ENCODE data around the gene TIAM1. TPM values are rescaled to one million over a fixed set of nuclear protein-coding genes. Genes with fewer than 3 reads are reported as not detected.

TIAM1 gene
- total RNA-seq, 1 donor from 2014 or later: 6.7 TPM

DNA sequence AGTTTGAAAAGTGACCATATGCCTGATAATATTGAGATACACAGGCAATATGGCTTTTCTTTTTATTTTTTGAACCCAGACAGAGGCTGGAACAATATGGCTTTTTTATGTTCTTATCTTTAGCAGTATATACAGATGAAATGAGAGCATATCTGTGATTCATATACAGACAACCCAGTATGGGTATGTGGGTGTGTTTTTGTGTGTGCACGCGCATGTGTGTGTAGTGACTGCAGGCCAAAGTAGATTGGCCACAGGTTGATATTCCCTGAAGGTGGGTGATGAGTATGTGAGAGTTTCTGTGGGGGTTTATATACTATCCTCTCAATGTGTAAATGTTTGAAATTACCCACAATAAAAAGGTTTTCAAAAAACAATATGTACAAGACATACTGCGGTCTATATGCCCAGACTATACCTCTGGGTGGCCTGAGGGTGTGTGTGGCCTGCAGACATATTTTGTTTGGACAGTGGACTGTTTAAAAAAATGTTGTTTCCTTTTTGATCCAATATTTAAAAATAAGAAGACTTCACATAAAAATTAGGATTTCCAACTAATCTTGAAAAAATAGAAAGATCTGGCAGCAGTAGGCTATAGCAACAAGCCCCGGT, 26.3 kb upstream of the TIAM1 start:
- Histone ChIP-seq H3K36me3 (ENCODE audit: control insufficient read depth, insufficient read depth, low read length) (no peaks in the 10 kb centered on the region), H3K4me3 (ENCODE audit: low read depth, low read length) (no peak overlapping the region), H3K27me3 (ENCODE audit: control insufficient read depth, insufficient read depth, low read length) (no peaks in the 10 kb centered on the region)
- TF ChIP-seq, protein P1, sequence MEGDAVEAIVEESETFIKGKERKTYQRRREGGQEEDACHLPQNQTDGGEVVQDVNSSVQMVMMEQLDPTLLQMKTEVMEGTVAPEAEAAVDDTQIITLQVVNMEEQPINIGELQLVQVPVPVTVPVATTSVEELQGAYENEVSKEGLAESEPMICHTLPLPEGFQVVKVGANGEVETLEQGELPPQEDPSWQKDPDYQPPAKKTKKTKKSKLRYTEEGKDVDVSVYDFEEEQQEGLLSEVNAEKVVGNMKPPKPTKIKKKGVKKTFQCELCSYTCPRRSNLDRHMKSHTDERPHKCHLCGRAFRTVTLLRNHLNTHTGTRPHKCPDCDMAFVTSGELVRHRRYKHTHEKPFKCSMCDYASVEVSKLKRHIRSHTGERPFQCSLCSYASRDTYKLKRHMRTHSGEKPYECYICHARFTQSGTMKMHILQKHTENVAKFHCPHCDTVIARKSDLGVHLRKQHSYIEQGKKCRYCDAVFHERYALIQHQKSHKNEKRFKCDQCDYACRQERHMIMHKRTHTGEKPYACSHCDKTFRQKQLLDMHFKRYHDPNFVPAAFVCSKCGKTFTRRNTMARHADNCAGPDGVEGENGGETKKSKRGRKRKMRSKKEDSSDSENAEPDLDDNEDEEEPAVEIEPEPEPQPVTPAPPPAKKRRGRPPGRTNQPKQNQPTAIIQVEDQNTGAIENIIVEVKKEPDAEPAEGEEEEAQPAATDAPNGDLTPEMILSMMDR (IDR thresholded peaks at IDR 0.05; ENCODE audit: insufficient read depth, low read length, poor library complexity, severe bottlenecking): no peak
- DNase-seq (ENCODE audit: low read depth): no peak

DNA sequence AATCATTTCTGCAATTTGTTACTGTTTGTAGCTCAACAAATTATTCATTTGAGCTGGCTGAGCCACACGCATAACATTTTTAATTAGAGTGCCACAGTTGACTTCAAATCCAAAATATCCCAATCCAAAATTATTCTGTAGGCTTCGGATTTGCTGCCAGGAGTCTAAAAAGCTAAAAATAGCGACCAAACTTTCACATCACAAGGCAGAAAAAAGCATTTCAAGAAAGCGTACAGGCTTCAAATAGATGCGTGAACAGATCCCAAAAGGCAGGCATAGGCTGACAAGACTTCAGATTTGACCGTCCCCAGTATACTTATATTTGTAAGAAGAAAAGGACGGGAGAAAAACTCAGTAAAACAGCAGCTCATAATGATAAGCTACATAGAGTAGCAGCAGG, 24.3 kb upstream of the TIAM1 start:
- TF ChIP-seq, protein P1 (IDR thresholded peaks at IDR 0.05; ENCODE audit: insufficient read depth, low read length, poor library complexity, severe bottlenecking): no peak
- DNase-seq (ENCODE audit: low read depth): no peak
- H3K27me3 ChIP-seq (ENCODE audit: control insufficient read depth, insufficient read depth, low read length): no peaks in the 10 kb centered on the region
- no peaks in the 10 kb centered on the region for H3K36me3 ChIP-seq (ENCODE audit: control insufficient read depth, insufficient read depth, low read length)
- H3K4me3 ChIP-seq (ENCODE audit: low read depth, low read length): no peak overlapping the region

DNA sequence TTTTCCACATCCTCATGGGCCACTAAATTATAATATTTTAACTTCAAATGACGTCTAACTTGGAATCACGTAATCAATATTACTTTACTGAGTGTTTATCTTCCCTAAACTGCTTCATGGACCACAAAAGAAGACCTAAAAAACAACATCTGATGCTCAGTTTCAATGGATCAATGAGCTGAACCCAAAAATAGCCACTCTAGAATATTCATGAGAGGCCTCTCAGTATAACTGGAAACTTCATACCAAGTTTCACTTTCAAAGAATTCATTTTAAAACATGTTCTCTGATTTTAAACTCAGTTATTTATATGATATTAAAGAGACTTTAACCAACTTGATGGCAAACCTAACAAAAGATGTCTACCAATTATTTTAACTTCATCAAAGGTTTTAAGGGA, 23.7 kb upstream of the TIAM1 start:
- no peak for DNase-seq (ENCODE audit: low read depth)
- H3K36me3 ChIP-seq (ENCODE audit: control insufficient read depth, insufficient read depth, low read length): no peaks in the 10 kb centered on the region
- H3K4me3 ChIP-seq (ENCODE audit: low read depth, low read length): no peak overlapping the region
- no peaks in the 10 kb centered on the region for H3K27me3 ChIP-seq (ENCODE audit: control insufficient read depth, insufficient read depth, low read length)
- TF ChIP-seq, protein P1 (IDR thresholded peaks at IDR 0.05; ENCODE audit: insufficient read depth, low read length, poor library complexity, severe bottlenecking): no peak

DNA sequence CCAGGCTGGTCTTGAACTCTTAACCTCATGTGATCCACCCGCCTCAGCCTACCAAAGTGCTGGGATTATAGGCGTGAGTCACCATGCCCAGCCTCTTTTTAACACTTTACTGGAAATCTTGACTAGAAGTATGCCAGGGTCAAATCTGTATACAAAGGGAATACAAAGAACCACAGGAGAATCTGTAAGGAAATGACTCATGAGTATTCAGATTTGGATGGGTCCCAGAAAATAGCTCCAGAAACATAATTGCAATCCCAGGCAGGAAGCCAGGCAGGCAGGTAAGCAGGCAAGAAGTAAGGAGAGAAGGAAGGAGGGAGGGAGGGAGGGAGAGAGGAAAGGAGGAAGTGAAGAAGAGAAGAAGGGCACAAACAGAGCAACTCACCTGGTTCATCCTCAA, 22.8 kb upstream of the TIAM1 start:
- H3K27me3 ChIP-seq (ENCODE audit: control insufficient read depth, insufficient read depth, low read length): no peaks in the 10 kb centered on the region
- no peak overlapping the region for H3K4me3 ChIP-seq (ENCODE audit: low read depth, low read length)
- peak; percentile 85 for DNase-seq (ENCODE audit: low read depth)
- no peaks in the 10 kb centered on the region for H3K36me3 ChIP-seq (ENCODE audit: control insufficient read depth, insufficient read depth, low read length)
- TF ChIP-seq, protein P1 (IDR thresholded peaks at IDR 0.05; ENCODE audit: insufficient read depth, low read length, poor library complexity, severe bottlenecking): no peak

DNA sequence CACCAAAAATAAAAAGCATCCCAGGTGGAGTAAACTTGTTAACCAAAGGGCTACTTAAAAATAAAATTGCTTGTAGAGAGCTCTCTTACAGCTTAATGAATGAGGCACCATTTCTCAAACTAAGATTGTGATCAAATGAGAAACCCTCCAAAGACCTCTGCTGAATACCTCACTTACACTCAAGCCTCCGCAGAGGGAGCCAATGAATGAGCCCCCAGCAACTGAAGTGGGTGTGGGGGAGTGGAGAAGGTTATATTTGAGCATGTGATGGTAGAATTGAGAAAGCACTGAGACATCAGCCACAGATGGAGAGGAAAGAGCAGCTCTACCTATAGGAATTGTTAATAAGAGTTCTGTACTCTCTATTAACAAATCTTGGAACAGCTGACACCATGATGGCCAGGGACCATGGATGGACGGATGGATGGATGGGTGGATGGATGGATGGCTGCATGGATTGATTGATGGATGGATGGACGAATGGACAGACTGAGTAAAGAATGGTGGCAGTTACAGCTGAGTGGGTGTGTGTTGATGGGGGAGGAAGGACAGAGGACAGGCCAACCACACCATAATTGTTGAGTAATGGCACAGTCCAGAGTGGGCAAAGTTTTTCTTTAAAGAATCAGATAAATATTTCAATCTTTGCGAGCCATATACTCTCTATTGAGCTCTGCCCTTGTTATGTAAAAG, 20.3 kb upstream of the TIAM1 start:
- no peaks in the 10 kb centered on the region for H3K27me3 ChIP-seq (ENCODE audit: control insufficient read depth, insufficient read depth, low read length)
- H3K4me3 ChIP-seq (ENCODE audit: low read depth, low read length): no peak overlapping the region
- no peaks in the 10 kb centered on the region for H3K36me3 ChIP-seq (ENCODE audit: control insufficient read depth, insufficient read depth, low read length)
- no peak for DNase-seq (ENCODE audit: low read depth)
- TF ChIP-seq, protein P1 (IDR thresholded peaks at IDR 0.05; ENCODE audit: insufficient read depth, low read length, poor library complexity, severe bottlenecking): no peak

DNA sequence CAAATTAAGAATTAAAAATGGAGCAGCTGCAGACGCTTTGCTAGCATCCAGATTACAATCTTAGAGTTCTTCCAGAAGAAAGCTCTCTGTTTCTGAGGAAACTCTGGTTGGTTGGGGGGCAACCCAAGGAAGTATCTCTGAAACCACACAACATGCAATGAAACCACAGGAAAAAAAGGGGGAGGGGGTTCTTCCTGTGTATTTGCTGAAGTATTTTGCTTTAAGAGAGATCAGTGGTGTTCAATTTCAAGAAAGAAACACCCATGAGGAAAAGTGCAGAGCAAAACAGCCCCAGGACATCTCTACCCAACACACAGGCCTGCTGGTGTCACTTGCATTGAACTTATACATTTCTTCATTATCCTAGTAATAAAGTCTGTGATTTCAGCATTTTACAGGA, 19.7 kb upstream of the TIAM1 start:
- Histone ChIP-seq H3K4me3 (ENCODE audit: low read depth, low read length) (no peak overlapping the region), H3K27me3 (ENCODE audit: control insufficient read depth, insufficient read depth, low read length) (no peaks in the 10 kb centered on the region), H3K36me3 (ENCODE audit: control insufficient read depth, insufficient read depth, low read length) (no peaks in the 10 kb centered on the region)
- TF ChIP-seq, protein P1 (IDR thresholded peaks at IDR 0.05; ENCODE audit: insufficient read depth, low read length, poor library complexity, severe bottlenecking): no peak
- no peak for DNase-seq (ENCODE audit: low read depth)
